Astrocyte (in vitro differentiated cells and primary cell): ENCODE results near the gene MTURN. TPM values are rescaled to one million over a fixed set of nuclear protein-coding genes. Genes with fewer than 3 reads are reported as not detected.

Experiments
- DNase-seq: peaks from one replicate; pipeline ENCODE4 v3.0.0-alpha.2; 2010; ENCODE audit warnings: low read depth
- FAIRE-seq: peaks from 2 replicates; lab custom pipeline; 2011; peaks lifted over from hg19 to GRCh38; lab: Jason Lieb, UNC
- H2AFZ ChIP-seq: 2 replicates; pipeline ENCODE4 v1.6.0; 2012; ENCODE audit warnings: low read depth, low read length, inconsistent platforms
- H3K27ac ChIP-seq: 2 replicates; pipeline ENCODE4 v1.5.1; 2011; ENCODE audit warnings: low read depth, low read length, inconsistent platforms
- H3K27me3 ChIP-seq: 2 replicates; pipeline ENCODE4 v1.6.0; 2011; ENCODE audit warnings: low read length, inconsistent platforms; ENCODE audit not compliant: insufficient read depth
- H3K36me3 ChIP-seq: 2 replicates; pipeline ENCODE4 v1.5.1; 2011; ENCODE audit warnings: low read length, inconsistent platforms; ENCODE audit not compliant: insufficient read depth
- H3K4me1 ChIP-seq: 2 replicates; pipeline ENCODE4 v1.5.1; 2011; ENCODE audit warnings: low read length, inconsistent platforms; ENCODE audit not compliant: insufficient read depth
- H3K4me2 ChIP-seq: 2 replicates; pipeline ENCODE4 v1.6.0; 2012; ENCODE audit warnings: low read length, inconsistent platforms
- H3K4me3 ChIP-seq: 2 replicates; pipeline ENCODE4 v1.5.1; 2011; ENCODE audit warnings: low read depth, mild to moderate bottlenecking, low read length, inconsistent platforms; ENCODE audit not compliant: insufficient read depth
- H3K79me2 ChIP-seq: 2 replicates; pipeline ENCODE4 v1.6.0; 2012; ENCODE audit warnings: mild to moderate bottlenecking, low read length, inconsistent platforms; ENCODE audit not compliant: insufficient read depth
- H3K9ac ChIP-seq: 2 replicates; pipeline ENCODE4 v1.6.0; 2012; ENCODE audit warnings: mild to moderate bottlenecking, low read length, inconsistent platforms
- H3K9me3 ChIP-seq: 2 replicates; pipeline ENCODE4 v1.5.1; 2012; ENCODE audit warnings: low read depth, mild to moderate bottlenecking, low read length, inconsistent platforms; ENCODE audit not compliant: insufficient read depth
- H4K20me1 ChIP-seq: 2 replicates; pipeline ENCODE4 v1.6.0; 2012; ENCODE audit warnings: low read length, inconsistent platforms; ENCODE audit not compliant: insufficient read depth
- H3K27ac Mint-ChIP-seq: one replicate; pipeline ENCODE4 v1.8.0; 2021; ENCODE audit warnings: mild to moderate bottlenecking, mixed read lengths; ENCODE audit not compliant: unreplicated experiment
- H3K27me3 Mint-ChIP-seq: one replicate; pipeline ENCODE4 v1.8.0; 2021; ENCODE audit warnings: low read depth, mixed read lengths; ENCODE audit not compliant: unreplicated experiment
- H3K36me3 Mint-ChIP-seq: one replicate; pipeline ENCODE4 v1.8.0; 2021; ENCODE audit warnings: low read depth, mixed read lengths; ENCODE audit not compliant: unreplicated experiment
- H3K4me1 Mint-ChIP-seq: one replicate; pipeline ENCODE4 v1.8.0; 2021; ENCODE audit warnings: low read depth, mixed read lengths; ENCODE audit not compliant: unreplicated experiment
- H3K4me3 Mint-ChIP-seq: one replicate; pipeline ENCODE4 v1.8.0; 2021; ENCODE audit warnings: mild to moderate bottlenecking, moderate library complexity, mixed read lengths; ENCODE audit not compliant: unreplicated experiment
- H3K9me3 Mint-ChIP-seq: one replicate; pipeline ENCODE4 v1.8.0; 2021; ENCODE audit warnings: mild to moderate bottlenecking, mixed read lengths; ENCODE audit not compliant: unreplicated experiment
- EZH2 ChIP-seq: IDR thresholded peaks from 2 replicates; pipeline ENCODE4 v1.6.1; 2012; ENCODE audit warnings: mild to moderate bottlenecking, low read length, inconsistent platforms; ENCODE audit not compliant: insufficient read depth
- total RNA-seq: library from RNA; stranded (reverse); gene quantifications from 2 replicates; pipeline ENCODE4 v1.2.1, GENCODE V29; 2021
- TF ChIP-seq, protein P1 (sequence below): IDR thresholded peaks from 2 replicates; pipeline ENCODE4 v1.5.1; 2011; ENCODE audit warnings: low read depth, mild to moderate bottlenecking, inconsistent platforms, low read length, moderate library complexity; ENCODE audit not compliant: insufficient read depth

MTURN gene
- total RNA-seq, 1 donor from 2014 or later: 9.3 TPM

DNA sequence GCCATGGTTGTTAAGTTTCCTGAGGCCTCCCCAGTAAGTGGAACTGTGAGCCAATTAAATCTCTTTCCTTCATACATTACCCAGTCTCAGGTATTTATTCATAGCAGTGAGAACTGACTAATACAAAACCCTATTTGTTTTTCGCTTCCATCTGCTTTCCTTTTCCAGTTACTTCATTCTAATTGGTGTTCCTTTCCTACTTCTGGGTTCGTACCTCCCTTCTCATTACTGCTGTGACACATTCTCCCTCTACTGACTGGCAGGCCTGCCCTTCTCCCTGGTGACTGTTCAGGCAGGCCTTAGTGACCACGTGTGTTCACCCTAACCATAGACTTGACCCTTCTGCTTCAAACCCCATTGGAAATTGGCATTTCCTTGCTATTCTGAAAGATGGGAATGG, 37.7 kb downstream of the MTURN start:
- Histone ChIP-seq H3K4me3 (no peak overlapping the region), H3K36me3 (no peaks in the 10 kb centered on the region), H3K9ac (no peak overlapping the region), H2AFZ (no peak overlapping the region), H3K4me2 (peak overlapping the region; percentile 26), H3K9me3 (no peaks in the 10 kb centered on the region), H3K4me1 (peaks cover 20% of the 10 kb centered on the region), H3K27ac (no peak overlapping the region), H3K27me3 (peaks cover 5% of the 10 kb centered on the region), H4K20me1 (no peaks in the 10 kb centered on the region), H3K79me2 (no peaks in the 10 kb centered on the region)
- Mint-ChIP-seq H3K4me3 (no peak overlapping the region), H3K27ac (peak overlapping the region; percentile 76), H3K36me3 (peaks cover 8% of the 10 kb centered on the region), H3K9me3 (no peaks in the 10 kb centered on the region), H3K4me1 (peaks cover 41% of the 10 kb centered on the region), H3K27me3 (peaks cover 5% of the 10 kb centered on the region)
- no peak for FAIRE-seq
- DNase-seq: no peak
- TF ChIP-seq, protein P1, sequence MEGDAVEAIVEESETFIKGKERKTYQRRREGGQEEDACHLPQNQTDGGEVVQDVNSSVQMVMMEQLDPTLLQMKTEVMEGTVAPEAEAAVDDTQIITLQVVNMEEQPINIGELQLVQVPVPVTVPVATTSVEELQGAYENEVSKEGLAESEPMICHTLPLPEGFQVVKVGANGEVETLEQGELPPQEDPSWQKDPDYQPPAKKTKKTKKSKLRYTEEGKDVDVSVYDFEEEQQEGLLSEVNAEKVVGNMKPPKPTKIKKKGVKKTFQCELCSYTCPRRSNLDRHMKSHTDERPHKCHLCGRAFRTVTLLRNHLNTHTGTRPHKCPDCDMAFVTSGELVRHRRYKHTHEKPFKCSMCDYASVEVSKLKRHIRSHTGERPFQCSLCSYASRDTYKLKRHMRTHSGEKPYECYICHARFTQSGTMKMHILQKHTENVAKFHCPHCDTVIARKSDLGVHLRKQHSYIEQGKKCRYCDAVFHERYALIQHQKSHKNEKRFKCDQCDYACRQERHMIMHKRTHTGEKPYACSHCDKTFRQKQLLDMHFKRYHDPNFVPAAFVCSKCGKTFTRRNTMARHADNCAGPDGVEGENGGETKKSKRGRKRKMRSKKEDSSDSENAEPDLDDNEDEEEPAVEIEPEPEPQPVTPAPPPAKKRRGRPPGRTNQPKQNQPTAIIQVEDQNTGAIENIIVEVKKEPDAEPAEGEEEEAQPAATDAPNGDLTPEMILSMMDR: no peak
- TF ChIP-seq EZH2: no peak

DNA sequence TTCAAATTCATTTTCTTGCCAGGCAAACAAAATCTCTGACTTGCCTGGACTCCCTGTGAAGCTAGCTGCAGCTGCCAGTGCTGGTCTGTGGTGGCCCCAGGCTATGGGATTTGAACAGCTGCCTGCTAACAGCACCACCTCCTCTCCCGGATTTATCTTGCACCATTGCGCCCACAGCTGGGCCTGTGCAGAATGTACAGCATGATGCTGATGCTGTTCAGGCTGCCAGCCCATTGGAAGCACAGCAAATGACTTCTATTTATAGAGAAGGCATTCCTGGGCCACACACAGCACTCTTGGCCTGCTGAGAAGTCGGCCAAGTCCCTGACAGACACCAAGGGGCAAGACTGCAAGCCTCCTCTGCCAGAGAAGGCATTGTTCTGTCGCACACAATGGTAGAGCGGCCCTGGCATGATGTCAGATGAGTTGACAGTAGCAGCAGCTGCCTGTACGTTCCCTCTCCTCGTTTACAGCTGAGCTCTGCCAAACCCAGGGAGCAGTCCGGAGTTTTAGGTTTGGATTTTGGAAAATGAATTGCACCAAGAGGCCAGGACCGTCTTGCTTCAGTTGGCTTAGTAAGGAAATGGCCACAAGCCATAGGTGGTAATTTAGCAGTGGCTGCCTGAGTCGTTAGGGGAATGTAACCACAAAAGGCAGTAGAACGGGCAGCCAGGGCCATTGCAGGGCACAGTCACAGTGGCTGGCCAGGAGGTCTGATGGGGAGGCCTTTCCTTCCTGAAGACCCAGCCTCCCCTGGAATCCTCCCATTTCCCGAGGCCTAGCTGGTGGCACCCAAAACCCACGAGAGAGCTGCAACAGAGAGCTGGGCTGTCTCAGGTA, 38.5 kb downstream of the MTURN start:
- Mint-ChIP-seq H3K4me3 (peak overlapping the region; percentile 8), H3K4me1 (peaks cover 41% of the 10 kb centered on the region), H3K9me3 (no peaks in the 10 kb centered on the region), H3K27ac (peak overlapping the region; percentile 76), H3K27me3 (no peaks in the 10 kb centered on the region), H3K36me3 (peaks cover 7% of the 10 kb centered on the region)
- no peaks in the 10 kb centered on the region for H3K9me3 ChIP-seq
- H3K9ac ChIP-seq: no peak overlapping the region
- H3K4me2 ChIP-seq: peak overlapping the region; percentile 26
- FAIRE-seq (no peak), DNase-seq (peak; percentile 81)
- peaks cover 20% of the 10 kb centered on the region for H3K4me1 ChIP-seq
- TF ChIP-seq, protein P1: peak; percentile 5
- TF ChIP-seq EZH2: no peak
- H3K4me3 ChIP-seq: no peak overlapping the region
- H4K20me1 ChIP-seq: no peaks in the 10 kb centered on the region
- no peak overlapping the region for H3K27ac ChIP-seq
- no peaks in the 10 kb centered on the region for H3K36me3 ChIP-seq
- H2AFZ ChIP-seq: no peak overlapping the region
- peaks cover 5% of the 10 kb centered on the region for H3K27me3 ChIP-seq
- no peaks in the 10 kb centered on the region for H3K79me2 ChIP-seq

DNA sequence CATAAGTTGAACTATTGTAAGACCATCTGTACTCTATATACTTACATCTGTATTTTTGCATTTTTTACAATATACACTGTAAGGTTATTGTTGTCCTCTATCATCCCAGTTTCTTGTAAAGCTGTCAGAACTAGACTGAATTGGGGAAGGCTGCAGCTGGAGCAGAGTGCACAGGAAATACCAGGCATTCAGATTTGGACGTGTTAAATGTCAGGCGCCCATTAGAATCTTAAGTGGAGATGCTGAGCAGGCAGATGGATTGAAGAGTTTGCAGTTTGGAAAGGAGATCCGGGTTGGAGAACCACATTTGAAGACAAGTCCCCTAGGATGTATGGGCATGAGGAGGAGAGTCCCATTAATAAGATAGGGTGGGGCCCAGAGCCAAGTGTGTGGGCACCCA, 40.4 kb downstream of the MTURN start:
- Mint-ChIP-seq H3K9me3 (no peaks in the 10 kb centered on the region), H3K36me3 (peaks cover 7% of the 10 kb centered on the region), H3K27ac (no peak overlapping the region), H3K4me1 (peaks cover 31% of the 10 kb centered on the region), H3K27me3 (no peaks in the 10 kb centered on the region), H3K4me3 (no peak overlapping the region)
- no peak overlapping the region for H3K9ac ChIP-seq
- no peaks in the 10 kb centered on the region for H3K9me3 ChIP-seq
- H3K4me2 ChIP-seq: no peak overlapping the region
- H3K27ac ChIP-seq: no peak overlapping the region
- H3K4me1 ChIP-seq: peaks cover 7% of the 10 kb centered on the region
- FAIRE-seq (no peak), DNase-seq (no peak)
- H4K20me1 ChIP-seq: no peaks in the 10 kb centered on the region
- no peak overlapping the region for H2AFZ ChIP-seq
- TF ChIP-seq EZH2: no peak
- TF ChIP-seq, protein P1: no peak
- H3K4me3 ChIP-seq: no peak overlapping the region
- H3K27me3 ChIP-seq: no peaks in the 10 kb centered on the region
- H3K79me2 ChIP-seq: no peaks in the 10 kb centered on the region
- no peaks in the 10 kb centered on the region for H3K36me3 ChIP-seq
